Breast epithelium (tissue), 4 donors: ENCODE results near the gene CD99L2. TPM values are rescaled to one million over a fixed set of nuclear protein-coding genes. Genes with fewer than 3 reads are reported as not detected.

Experiments
- DNase-seq, 2 donors: peaks; one replicate each; pipeline ENCODE4 v3.0.0-alpha.2; 2019; ENCODE audit warnings: low spot score in 2 of 2
- H3K27ac ChIP-seq, 2 donors: fragments of 200-600 bp; sonication (generic) in 1 of 2; one replicate each; pipeline ENCODE4 v1.5.1; 2016 to 2019; ENCODE audit warnings: mild to moderate bottlenecking in 1 of 2
- H3K27me3 ChIP-seq, 2 donors: fragments of 200-600 bp; sonication (generic) in 1 of 2; one replicate each; pipeline versions ENCODE4 v1.5.1 to v1.6.0; 2017 to 2019; ENCODE audit warnings: control low read depth in 1 of 2, mild to moderate bottlenecking in 1 of 2
- H3K36me3 ChIP-seq: fragments of 200-600 bp; one replicate; pipeline ENCODE4 v1.5.1; 2019
- H3K4me1 ChIP-seq, 2 donors: fragments of 200-600 bp; sonication (generic); one replicate each; pipeline ENCODE4 v1.5.1; 2016 to 2019; ENCODE audit warnings: control low read depth in 1 of 2
- H3K4me3 ChIP-seq, 3 donors: fragments of 200-600 bp; sonication (generic); 1 replicate in 2 of 3; 2 replicates in 1 of 3; pipeline ENCODE4 v1.5.1; 2016 to 2019; ENCODE audit warnings: mild to moderate bottlenecking in 3 of 3, moderate library complexity in 2 of 3
- H3K9me3 ChIP-seq, 2 donors: fragments of 200-600 bp; sonication (generic) in 1 of 2; one replicate each; pipeline ENCODE4 v1.5.1; 2016 to 2019; ENCODE audit warnings: control low read depth in 1 of 2
- POLR2A ChIP-seq: fragments of 450-650 bp; IDR thresholded peaks from one replicate; pipeline ENCODE4 v1.6.1; 2016; ENCODE audit warnings: antibody characterized with exemption, mild to moderate bottlenecking, moderate library complexity
- POLR2AphosphoS5 ChIP-seq, 3 donors: sonication (generic); formaldehyde crosslinking; IDR thresholded peaks; one replicate each; pipeline ENCODE4 v1.6.1; 2017; ENCODE audit warnings: antibody characterized with exemption in 3 of 3
- intact Hi-C: fragments of 100-400 bp; cut with DNase I; formaldehyde crosslinking; loops from one replicate; pipeline ENCODE4 v1.15.1; 2023; ENCODE audit warnings: low total_unique reads
- total RNA-seq, 3 donors: library from RNA; depleted of rRNA; stranded (reverse); fragments of >200 nt; gene quantifications; one replicate each; pipeline ENCODE4 v1.1.0, GENCODE V29; 2016
- TF ChIP-seq, protein P1 (sequence below), 3 donors: fragments of 450-650 bp; IDR thresholded peaks; one replicate each; pipeline ENCODE4 v1.5.1; 2016 to 2017; ENCODE audit warnings: antibody characterized with exemption in 3 of 3, mild to moderate bottlenecking in 3 of 3, moderate library complexity in 3 of 3

CD99L2 gene
- total RNA-seq, 3 donors from 2014 or later, result 28.1 to 81.4 (median 32.1) TPM

DNA sequence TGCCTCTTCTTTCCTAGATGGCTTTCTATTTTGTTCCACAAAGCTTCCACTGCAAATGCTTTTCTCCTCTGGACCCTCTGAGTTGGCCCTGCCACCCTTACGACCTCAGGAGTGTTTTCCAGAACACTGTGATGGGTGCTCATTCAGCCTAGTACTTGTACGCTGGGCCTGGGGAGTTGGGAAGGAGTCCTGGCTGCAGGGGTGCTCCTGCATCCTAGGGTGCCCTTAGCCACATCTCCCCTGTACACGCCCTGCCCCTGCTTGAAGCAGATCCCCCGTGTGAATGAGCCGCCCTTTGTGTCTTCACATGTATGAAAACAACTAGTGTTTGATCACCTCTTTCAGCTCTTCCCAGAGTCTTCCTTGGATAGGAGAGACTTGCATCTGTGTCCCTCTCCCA lies 141.1 kb downstream of the CD99L2 start:
- no peaks in the 10 kb centered on the region for H3K36me3 ChIP-seq
- no peak overlapping the region for H3K4me3 ChIP-seq
- H3K9me3 ChIP-seq, result no peaks in the 10 kb centered on the region
- H3K27me3 ChIP-seq, result peaks cover 0 to 8% of the 10 kb centered on the region in 2 donors
- no peak overlapping the region for H3K27ac ChIP-seq
- intact Hi-C loops, result no loop called here
- DNase-seq, result no peak
- TF ChIP-seq, protein P1, sequence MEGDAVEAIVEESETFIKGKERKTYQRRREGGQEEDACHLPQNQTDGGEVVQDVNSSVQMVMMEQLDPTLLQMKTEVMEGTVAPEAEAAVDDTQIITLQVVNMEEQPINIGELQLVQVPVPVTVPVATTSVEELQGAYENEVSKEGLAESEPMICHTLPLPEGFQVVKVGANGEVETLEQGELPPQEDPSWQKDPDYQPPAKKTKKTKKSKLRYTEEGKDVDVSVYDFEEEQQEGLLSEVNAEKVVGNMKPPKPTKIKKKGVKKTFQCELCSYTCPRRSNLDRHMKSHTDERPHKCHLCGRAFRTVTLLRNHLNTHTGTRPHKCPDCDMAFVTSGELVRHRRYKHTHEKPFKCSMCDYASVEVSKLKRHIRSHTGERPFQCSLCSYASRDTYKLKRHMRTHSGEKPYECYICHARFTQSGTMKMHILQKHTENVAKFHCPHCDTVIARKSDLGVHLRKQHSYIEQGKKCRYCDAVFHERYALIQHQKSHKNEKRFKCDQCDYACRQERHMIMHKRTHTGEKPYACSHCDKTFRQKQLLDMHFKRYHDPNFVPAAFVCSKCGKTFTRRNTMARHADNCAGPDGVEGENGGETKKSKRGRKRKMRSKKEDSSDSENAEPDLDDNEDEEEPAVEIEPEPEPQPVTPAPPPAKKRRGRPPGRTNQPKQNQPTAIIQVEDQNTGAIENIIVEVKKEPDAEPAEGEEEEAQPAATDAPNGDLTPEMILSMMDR (IDR thresholded peaks at IDR 0.05), result no peak
- TF ChIP-seq POLR2AphosphoS5 (IDR thresholded peaks at IDR 0.05) (no peak), POLR2A (no peak)
- no peaks in the 10 kb centered on the region for H3K4me1 ChIP-seq

DNA sequence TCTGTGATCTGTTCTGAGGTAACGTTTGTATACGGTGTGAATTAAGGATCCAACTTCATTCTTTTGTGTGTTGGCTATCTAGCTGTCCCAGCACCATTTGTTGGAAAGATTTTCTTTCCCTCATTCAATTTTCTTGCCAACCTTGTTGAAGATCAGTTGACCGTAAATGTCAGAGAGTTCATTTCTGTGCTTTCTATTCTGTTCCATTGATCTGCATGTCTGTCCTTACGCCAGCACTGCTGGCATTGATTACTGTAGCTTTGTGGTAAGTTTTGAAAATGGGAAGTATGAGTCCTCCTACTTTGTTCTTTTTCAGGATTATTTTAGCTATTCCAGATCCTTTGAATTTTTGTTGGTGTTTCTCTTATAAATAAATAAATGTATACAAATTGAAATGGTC lies 144.5 kb downstream of the CD99L2 start:
- peaks cover 0 to 9% of the 10 kb centered on the region in 2 donors for H3K27me3 ChIP-seq

DNA sequence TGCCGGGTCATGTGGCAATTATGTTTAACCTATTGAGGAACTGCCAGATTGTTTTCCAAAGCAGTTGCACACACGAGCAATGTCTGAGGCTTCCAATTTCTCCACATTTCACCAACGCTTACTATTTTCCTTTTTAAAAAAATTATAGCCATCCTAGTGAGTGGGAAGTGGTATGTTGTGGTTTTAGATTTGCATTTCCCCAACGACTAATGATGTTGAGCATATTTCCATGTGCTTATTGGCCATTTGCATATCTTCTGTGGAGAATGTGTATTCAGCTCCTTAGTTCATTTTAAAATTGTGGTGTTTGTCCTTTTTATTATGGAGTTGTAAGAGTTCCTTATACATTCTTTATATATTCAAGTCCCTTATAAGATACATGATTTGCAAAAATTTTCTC lies 145.1 kb downstream of the CD99L2 start:
- no peaks in the 10 kb centered on the region for H3K36me3 ChIP-seq
- H3K27me3 ChIP-seq, result peaks cover 0 to 9% of the 10 kb centered on the region in 2 donors
- H3K9me3 ChIP-seq, result no peaks in the 10 kb centered on the region
- no peak for DNase-seq
- no peaks in the 10 kb centered on the region for H3K4me1 ChIP-seq
- TF ChIP-seq, protein P1 (IDR thresholded peaks at IDR 0.05), result no peak
- TF ChIP-seq POLR2A, result no peak
- no peak for TF ChIP-seq POLR2AphosphoS5 (IDR thresholded peaks at IDR 0.05)
- H3K4me3 ChIP-seq, result no peak overlapping the region
- intact Hi-C loops, result no loop called here
- no peak overlapping the region for H3K27ac ChIP-seq

More for the DNA sequence above, 144.5 kb downstream of the CD99L2 start:
- no peak for DNase-seq
- H3K36me3 ChIP-seq, result no peaks in the 10 kb centered on the region
- no peaks in the 10 kb centered on the region for H3K4me1 ChIP-seq
- H3K4me3 ChIP-seq, result no peak overlapping the region
- TF ChIP-seq POLR2AphosphoS5 (IDR thresholded peaks at IDR 0.05), result no peak
- TF ChIP-seq POLR2A, result no peak
- TF ChIP-seq, protein P1 (IDR thresholded peaks at IDR 0.05), result no peak
- H3K27ac ChIP-seq, result no peak overlapping the region
- no peaks in the 10 kb centered on the region for H3K9me3 ChIP-seq
- intact Hi-C loops, result no loop called here

DNA sequence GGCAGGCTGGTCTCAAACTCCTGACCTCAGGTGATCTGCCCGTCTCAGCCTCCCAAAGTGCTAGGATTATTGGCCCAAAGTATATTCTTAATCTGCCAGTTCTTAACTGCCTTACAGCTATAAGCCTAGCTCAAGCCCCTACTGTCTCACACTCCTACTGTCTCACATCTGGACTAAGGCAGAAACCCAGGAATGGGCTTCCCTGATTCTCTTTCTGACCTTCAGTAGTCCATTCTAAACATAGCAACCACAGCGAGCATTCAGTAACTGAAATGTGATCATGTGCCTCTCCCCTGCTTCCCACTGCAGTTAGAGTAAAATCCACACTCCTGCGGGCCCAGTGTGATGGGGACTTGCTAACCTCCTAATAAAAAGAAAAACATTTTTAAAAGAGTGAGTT lies 146.3 kb downstream of the CD99L2 start:
- Histone ChIP-seq H3K4me3 (no peak overlapping the region), H3K4me1 (no peaks in the 10 kb centered on the region), H3K27ac (no peak overlapping the region), H3K27me3 (peaks cover 0 to 7% of the 10 kb centered on the region in 2 donors), H3K36me3 (no peaks in the 10 kb centered on the region), H3K9me3 (no peaks in the 10 kb centered on the region)
- DNase-seq, result no peak
- intact Hi-C loops, result no loop called here
- no peak for TF ChIP-seq POLR2AphosphoS5 (IDR thresholded peaks at IDR 0.05)
- no peak for TF ChIP-seq POLR2A
- TF ChIP-seq, protein P1 (IDR thresholded peaks at IDR 0.05), result no peak

DNA sequence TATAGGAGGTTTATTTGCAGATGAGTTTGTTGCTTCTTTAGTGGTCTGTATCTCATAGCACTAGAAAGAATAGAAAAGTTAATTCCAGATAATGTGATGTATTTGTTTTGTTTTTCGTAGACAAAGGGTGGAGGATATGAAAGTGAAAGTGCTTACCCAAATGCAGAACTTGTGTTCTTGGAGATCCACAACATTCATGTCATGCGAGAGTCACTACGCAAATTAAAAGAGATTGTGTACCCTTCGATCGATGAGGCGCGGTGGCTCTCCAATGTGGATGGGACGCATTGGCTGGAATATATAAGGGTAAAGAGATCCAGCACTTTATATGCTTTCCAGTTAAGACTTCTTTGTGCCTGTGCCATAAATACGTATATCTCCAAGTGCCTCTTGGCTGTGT lies 162.0 kb downstream of the CD99L2 start:
- DNase-seq, result no peak
- Histone ChIP-seq H3K27me3 (peaks cover 0 to 4% of the 10 kb centered on the region in 2 donors), H3K9me3 (no peaks in the 10 kb centered on the region), H3K27ac (no peak overlapping the region), H3K4me3 (no peak overlapping the region), H3K36me3 (no peaks in the 10 kb centered on the region), H3K4me1 (no peaks in the 10 kb centered on the region)
- intact Hi-C loops, result no loop called here
- TF ChIP-seq, protein P1 (IDR thresholded peaks at IDR 0.05), result no peak
- no peak for TF ChIP-seq POLR2A
- no peak for TF ChIP-seq POLR2AphosphoS5 (IDR thresholded peaks at IDR 0.05)
